ENCODE results near the gene CTNNA3. TPM values are rescaled to one million over a fixed set of nuclear protein-coding genes. Genes with fewer than 3 reads are reported as not detected.

The CTNNA3 gene
- total RNA-seq, 4 donors from 2014 or later: under 0.01 to 0.38 (median 0.27) TPM

DNA sequence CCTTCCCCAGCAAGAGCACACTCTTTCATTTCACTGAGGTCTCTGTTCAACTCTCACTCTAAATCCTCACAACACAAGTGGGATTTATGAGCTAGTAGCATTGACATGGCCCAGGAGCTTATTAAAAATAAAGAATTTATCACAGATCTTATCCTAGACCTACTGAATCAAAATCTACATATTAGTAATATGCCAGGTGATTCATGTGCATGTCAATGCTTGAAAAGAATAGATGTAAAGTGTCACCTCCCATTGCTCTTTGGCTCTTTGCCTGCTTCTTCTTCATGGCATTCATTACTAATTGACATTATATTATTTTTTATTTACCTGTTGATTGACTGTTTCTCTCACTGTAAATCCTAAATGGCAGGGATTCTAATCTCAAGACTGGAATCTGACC lies 1229.4 kb downstream of the CTNNA3 start:
- TF ChIP-seq, protein P1, sequence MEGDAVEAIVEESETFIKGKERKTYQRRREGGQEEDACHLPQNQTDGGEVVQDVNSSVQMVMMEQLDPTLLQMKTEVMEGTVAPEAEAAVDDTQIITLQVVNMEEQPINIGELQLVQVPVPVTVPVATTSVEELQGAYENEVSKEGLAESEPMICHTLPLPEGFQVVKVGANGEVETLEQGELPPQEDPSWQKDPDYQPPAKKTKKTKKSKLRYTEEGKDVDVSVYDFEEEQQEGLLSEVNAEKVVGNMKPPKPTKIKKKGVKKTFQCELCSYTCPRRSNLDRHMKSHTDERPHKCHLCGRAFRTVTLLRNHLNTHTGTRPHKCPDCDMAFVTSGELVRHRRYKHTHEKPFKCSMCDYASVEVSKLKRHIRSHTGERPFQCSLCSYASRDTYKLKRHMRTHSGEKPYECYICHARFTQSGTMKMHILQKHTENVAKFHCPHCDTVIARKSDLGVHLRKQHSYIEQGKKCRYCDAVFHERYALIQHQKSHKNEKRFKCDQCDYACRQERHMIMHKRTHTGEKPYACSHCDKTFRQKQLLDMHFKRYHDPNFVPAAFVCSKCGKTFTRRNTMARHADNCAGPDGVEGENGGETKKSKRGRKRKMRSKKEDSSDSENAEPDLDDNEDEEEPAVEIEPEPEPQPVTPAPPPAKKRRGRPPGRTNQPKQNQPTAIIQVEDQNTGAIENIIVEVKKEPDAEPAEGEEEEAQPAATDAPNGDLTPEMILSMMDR (IDR thresholded peaks at IDR 0.05; ENCODE audit: low read depth): no peak

GRCh38 chr10:66463611-66464010 lies 1232.4 kb downstream of the CTNNA3 start:
- TF ChIP-seq, protein P1 (IDR thresholded peaks at IDR 0.05; ENCODE audit: low read depth): no peak

- TF ChIP-seq, protein P1 (IDR thresholded peaks at IDR 0.05; ENCODE audit: low read depth): no peak
Observed at GRCh38 chr10:66457629-66458028, 1238.4 kb downstream of the CTNNA3 start.

GRCh38 chr10:66455304-66455703 lies 1240.7 kb downstream of the CTNNA3 start:
- TF ChIP-seq, protein P1 (IDR thresholded peaks at IDR 0.05; ENCODE audit: low read depth): no peak

DNA sequence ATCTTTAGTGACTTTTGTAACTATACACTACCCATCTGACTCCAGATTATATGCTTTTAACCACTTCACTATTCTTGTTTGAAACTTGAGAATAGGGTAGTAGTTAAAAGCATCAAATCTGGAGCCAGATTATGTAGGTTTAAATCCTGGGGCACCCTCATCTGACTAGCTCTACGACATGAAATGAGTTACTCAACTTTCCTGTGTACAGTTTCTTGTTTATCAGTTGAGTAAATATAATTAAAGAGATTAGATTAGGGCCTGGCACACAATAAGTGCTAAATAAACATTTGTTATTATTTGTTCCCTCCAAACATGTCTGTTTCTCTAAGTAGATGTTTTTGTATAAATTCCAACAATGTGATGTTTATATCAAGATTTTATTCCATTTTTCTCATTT lies 1255.4 kb downstream of the CTNNA3 start:
- TF ChIP-seq, protein P1 (IDR thresholded peaks at IDR 0.05; ENCODE audit: low read depth): no peak

DNA sequence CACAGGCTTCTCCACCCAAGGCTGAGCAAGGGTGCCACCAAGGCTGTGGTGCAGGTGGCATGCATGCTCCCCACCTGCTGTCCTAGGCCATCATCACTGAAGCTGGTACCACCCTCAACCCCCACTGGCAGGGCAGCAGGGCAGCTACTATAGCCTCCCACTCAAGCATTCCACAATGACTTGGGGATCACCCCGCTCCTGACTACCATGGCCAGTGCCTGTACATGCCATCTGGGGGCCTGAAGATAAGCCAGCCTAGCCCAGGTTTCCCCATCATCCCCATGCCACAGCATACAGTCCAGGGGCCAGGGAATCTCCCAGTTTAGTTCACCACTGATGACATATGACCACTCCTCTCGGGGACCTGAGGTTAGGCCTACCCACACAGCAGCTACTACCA lies 1281.1 kb downstream of the CTNNA3 start:
- TF ChIP-seq, protein P1 (IDR thresholded peaks at IDR 0.05; ENCODE audit: low read depth): no peak

DNA sequence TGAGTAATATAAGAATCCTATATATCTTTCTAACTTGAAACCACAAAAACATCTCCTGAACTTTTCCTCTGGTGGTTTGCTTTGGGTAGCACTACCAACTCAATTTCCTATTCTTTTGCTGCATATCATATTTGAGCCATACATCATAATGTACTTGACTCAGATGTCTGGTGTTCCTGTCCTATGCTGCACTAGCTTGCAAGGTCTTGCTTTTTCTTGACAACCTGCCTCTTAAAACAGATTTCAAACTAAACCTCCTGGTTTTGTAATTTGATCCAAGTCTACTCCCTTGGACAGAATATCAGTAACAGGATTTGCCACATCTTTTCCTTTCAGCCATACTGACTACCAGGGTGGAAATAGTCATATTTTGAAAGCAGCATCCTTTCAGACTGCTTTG lies 1290.4 kb downstream of the CTNNA3 start:
- TF ChIP-seq, protein P1 (IDR thresholded peaks at IDR 0.05; ENCODE audit: low read depth): no peak

All from subcutaneous adipose tissue (tissue), 4 donors.